CD14-positive monocyte (primary cell): Measurements from ENCODE around the gene FGD2. TPM values are rescaled to one million over a fixed set of nuclear protein-coding genes. Genes with fewer than 3 reads are reported as not detected.

Experiments used
- DNase-seq, 3 donors: peaks; one replicate each; pipeline ENCODE4 v3.0.0-alpha.2; 2011 to 2022
- H2AFZ ChIP-seq: 2 replicates; pipeline ENCODE4 v1.6.0; 2012; ENCODE audit warnings: mild to moderate bottlenecking, low read depth, low read length, inconsistent platforms; ENCODE audit not compliant: insufficient read depth, poor library complexity, severe bottlenecking
- H3K27ac ChIP-seq, 2 donors: 1 replicate in 1 of 2; 2 replicates in 1 of 2; pipeline ENCODE4 v1.5.1; 2012 to 2013; ENCODE audit warnings: low read length in 2 of 2, control low read depth in 1 of 2, inconsistent platforms in 1 of 2, low read depth in 1 of 2, mild to moderate bottlenecking in 1 of 2
- H3K27me3 ChIP-seq, 2 donors: one replicate each; pipeline versions ENCODE4 v1.6.0 to v1.6.1; 2011 to 2013; ENCODE audit warnings: low read length in 2 of 2; ENCODE audit not compliant: control insufficient read depth in 2 of 2, insufficient read depth in 2 of 2
- H3K36me3 ChIP-seq, 2 donors: replicated peaks in 1 of 2; 1 replicate in 1 of 2; 2 replicates in 1 of 2; pipeline versions ENCODE4 v1.5.1 to v1.6.1; 2012 to 2013; ENCODE audit warnings: low read length in 2 of 2, control low read depth in 1 of 2, inconsistent platforms in 1 of 2, mild to moderate bottlenecking in 1 of 2; ENCODE audit not compliant: insufficient read depth in 2 of 2, control insufficient read depth in 1 of 2
- H3K4me1 ChIP-seq, 2 donors: 1 replicate in 1 of 2; 2 replicates in 1 of 2; pipeline versions ENCODE4 v1.5.1 to v1.6.1; 2012 to 2013; ENCODE audit warnings: low read length in 2 of 2, control low read depth in 1 of 2, inconsistent platforms in 1 of 2, mild to moderate bottlenecking in 1 of 2, moderate library complexity in 1 of 2; ENCODE audit not compliant: insufficient read depth in 2 of 2, control insufficient read depth in 1 of 2
- H3K4me2 ChIP-seq: replicated peaks from 2 replicates; pipeline ENCODE3; 2012; ENCODE audit warnings: low read length, moderate library complexity, mild to moderate bottlenecking; ENCODE audit not compliant: poor library complexity, severe bottlenecking; ENCODE audit errors: extremely low read depth
- H3K4me3 ChIP-seq, 3 experiments: fragments of 200-600 bp in 1 of 3; sonication (generic) in 1 of 3; replicated peaks in 1 of 3; 1 replicate in 2 of 3; 2 replicates in 1 of 3; pipeline ENCODE4 v1.5.1; 2011 to 2013; ENCODE audit warnings: low read length in 3 of 3, mild to moderate bottlenecking in 3 of 3, control low read depth in 2 of 3, low read depth in 2 of 3, inconsistent platforms in 1 of 3, moderate library complexity in 1 of 3
- H3K79me2 ChIP-seq: 2 replicates; pipeline ENCODE4 v1.6.0; 2012; ENCODE audit warnings: mild to moderate bottlenecking, control low read depth, inconsistent platforms, low read length, moderate library complexity; ENCODE audit not compliant: insufficient read depth
- H3K9ac ChIP-seq: 2 replicates; pipeline ENCODE4 v1.6.0; 2017; ENCODE audit warnings: low read length, mild to moderate bottlenecking; ENCODE audit not compliant: insufficient read depth, poor library complexity, severe bottlenecking
- H3K9me3 ChIP-seq, 2 donors: replicated peaks in 1 of 2; 1 replicate in 1 of 2; 2 replicates in 1 of 2; pipeline versions ENCODE4 v1.5.1 to v1.6.1; 2012 to 2013; ENCODE audit warnings: low read length in 2 of 2, control low read depth in 1 of 2; ENCODE audit not compliant: control insufficient read depth in 1 of 2, insufficient read depth in 1 of 2
- H4K20me1 ChIP-seq: 2 replicates; pipeline ENCODE4 v1.6.0; 2012; ENCODE audit warnings: mild to moderate bottlenecking, low read length, control low read depth, moderate library complexity; ENCODE audit not compliant: insufficient read depth
- H3K27ac Mint-ChIP-seq, 7 donors: one replicate each; pipeline ENCODE4 v1.8.0; 2020; ENCODE audit warnings: mild to moderate bottlenecking in 7 of 7, mixed read lengths in 7 of 7, moderate library complexity in 6 of 7, inconsistent platforms in 2 of 7
- H3K27me3 Mint-ChIP-seq, 3 donors: one replicate each; pipeline ENCODE4 v1.8.0; 2021 to 2022; ENCODE audit warnings: low read depth in 3 of 3, mild to moderate bottlenecking in 3 of 3, mixed read lengths in 3 of 3, moderate library complexity in 3 of 3, inconsistent platforms in 1 of 3
- H3K36me3 Mint-ChIP-seq, 2 donors: one replicate each; pipeline ENCODE4 v1.8.0; 2020; ENCODE audit warnings: mixed read lengths in 2 of 2, inconsistent platforms in 1 of 2, mild to moderate bottlenecking in 1 of 2
- H3K4me1 Mint-ChIP-seq: one replicate; pipeline ENCODE4 v1.8.0; 2020; ENCODE audit warnings: mild to moderate bottlenecking, mixed read lengths
- H3K4me3 Mint-ChIP-seq, 2 donors: one replicate each; pipeline ENCODE4 v1.8.0; 2020; ENCODE audit warnings: mild to moderate bottlenecking in 2 of 2, mixed read lengths in 2 of 2, moderate library complexity in 1 of 2
- H3K9me3 Mint-ChIP-seq, 7 donors: one replicate each; pipeline ENCODE4 v1.8.0; 2020 to 2022; ENCODE audit warnings: mixed read lengths in 7 of 7, mild to moderate bottlenecking in 6 of 7, moderate library complexity in 6 of 7, inconsistent platforms in 2 of 7
- WGBS: methylation state at CpG from one replicate; pipeline ENCODE4 v1.1.5; 2013; ENCODE audit warnings: missing lambda C conversion rate; ENCODE audit not compliant: insufficient coverage; 5-methylcytosine and 5-hydroxymethylcytosine counted together
- intact Hi-C, 2 donors: fragments of 100-400 bp; cut with micrococcal nuclease; formaldehyde crosslinking; loops; one replicate each; pipeline versions ENCODE4 v1.15.0 to v1.15.1; 2023
- polyA plus RNA-seq, 3 donors: library from polyadenylated mRNA; depleted of rRNA in 1 of 3; unstranded in 2 of 3; stranded (reverse) in 1 of 3; fragments of 300-500 nt in 2 of 3; fragments of >200 nt in 1 of 3; fragmentation: Illumina TruSeq in 2 of 3; gene quantifications; 1 replicate in 2 of 3; 2 replicates in 1 of 3; pipeline ENCODE4 v1.2.3, GENCODE V29; 2012 to 2021
- TF ChIP-seq, protein P1 (sequence below): fragments of 200-600 bp; IDR thresholded peaks from one replicate; pipeline ENCODE4 v1.8.0; 2022; ENCODE audit warnings: antibody characterized with exemption, mild to moderate bottlenecking

FGD2 gene
- polyA plus RNA-seq, 3 donors = 25.3 to 356 (median 50.0) TPM

DNA sequence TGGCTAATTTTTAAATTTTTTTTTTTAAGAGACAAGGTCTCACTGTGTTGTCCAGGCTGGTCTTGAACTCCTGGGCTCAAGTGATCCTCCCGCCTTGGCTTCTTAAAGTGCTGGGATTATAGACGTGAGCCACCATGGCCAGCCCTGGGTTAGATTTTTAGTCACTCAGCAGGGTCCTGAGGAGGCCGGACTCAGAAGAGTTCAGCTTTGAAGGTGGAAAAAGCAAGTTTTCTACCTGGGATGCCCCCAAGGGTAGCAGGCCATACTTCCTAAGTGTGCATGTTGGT lies 44.2 kb downstream of the FGD2 start:
- peak overlapping the region; percentile 69 for H3K9ac ChIP-seq
- peaks cover 5 to 9% of the 10 kb centered on the region in 2 donors for H3K36me3 Mint-ChIP-seq
- peak overlapping the region in 2 of 3 experiments; percentile 19 to 44 for H3K4me3 ChIP-seq
- peaks cover 56% of the 10 kb centered on the region for H3K4me1 Mint-ChIP-seq
- H4K20me1 ChIP-seq = no peaks in the 10 kb centered on the region
- H3K36me3 ChIP-seq = no peaks in the 10 kb centered on the region
- H3K4me2 ChIP-seq = peak overlapping the region; percentile 68
- peaks cover 0 to 9% (median 5%) of the 10 kb centered on the region in 3 donors for H3K27me3 Mint-ChIP-seq
- peak overlapping the region; percentile 95 to 97 for H3K27ac ChIP-seq
- 66% methylated on average over 3 of the region's 3 CpGs for WGBS
- H3K27me3 ChIP-seq = no peaks in the 10 kb centered on the region
- no peak for DNase-seq
- intact Hi-C loops = loop anchor here (1.0 to 10.0 kb wide), 4 partner anchors 49 to 165 kb away; partner anchors contain the start of gene PIM1 (in 1 of the 2)
- TF ChIP-seq, protein P1, sequence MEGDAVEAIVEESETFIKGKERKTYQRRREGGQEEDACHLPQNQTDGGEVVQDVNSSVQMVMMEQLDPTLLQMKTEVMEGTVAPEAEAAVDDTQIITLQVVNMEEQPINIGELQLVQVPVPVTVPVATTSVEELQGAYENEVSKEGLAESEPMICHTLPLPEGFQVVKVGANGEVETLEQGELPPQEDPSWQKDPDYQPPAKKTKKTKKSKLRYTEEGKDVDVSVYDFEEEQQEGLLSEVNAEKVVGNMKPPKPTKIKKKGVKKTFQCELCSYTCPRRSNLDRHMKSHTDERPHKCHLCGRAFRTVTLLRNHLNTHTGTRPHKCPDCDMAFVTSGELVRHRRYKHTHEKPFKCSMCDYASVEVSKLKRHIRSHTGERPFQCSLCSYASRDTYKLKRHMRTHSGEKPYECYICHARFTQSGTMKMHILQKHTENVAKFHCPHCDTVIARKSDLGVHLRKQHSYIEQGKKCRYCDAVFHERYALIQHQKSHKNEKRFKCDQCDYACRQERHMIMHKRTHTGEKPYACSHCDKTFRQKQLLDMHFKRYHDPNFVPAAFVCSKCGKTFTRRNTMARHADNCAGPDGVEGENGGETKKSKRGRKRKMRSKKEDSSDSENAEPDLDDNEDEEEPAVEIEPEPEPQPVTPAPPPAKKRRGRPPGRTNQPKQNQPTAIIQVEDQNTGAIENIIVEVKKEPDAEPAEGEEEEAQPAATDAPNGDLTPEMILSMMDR = no peak
- H3K79me2 ChIP-seq = no peaks in the 10 kb centered on the region
- H3K9me3 Mint-ChIP-seq = no peaks in the 10 kb centered on the region
- H3K4me3 Mint-ChIP-seq = peak overlapping the region; percentile 69 to 71
- peaks cover 51 to 59% of the 10 kb centered on the region in 2 donors for H3K4me1 ChIP-seq
- no peak overlapping the region for H2AFZ ChIP-seq
- H3K27ac Mint-ChIP-seq = peak overlapping the region; percentile 97 to 99 (median 99)
- H3K9me3 ChIP-seq = no peaks in the 10 kb centered on the region

DNA sequence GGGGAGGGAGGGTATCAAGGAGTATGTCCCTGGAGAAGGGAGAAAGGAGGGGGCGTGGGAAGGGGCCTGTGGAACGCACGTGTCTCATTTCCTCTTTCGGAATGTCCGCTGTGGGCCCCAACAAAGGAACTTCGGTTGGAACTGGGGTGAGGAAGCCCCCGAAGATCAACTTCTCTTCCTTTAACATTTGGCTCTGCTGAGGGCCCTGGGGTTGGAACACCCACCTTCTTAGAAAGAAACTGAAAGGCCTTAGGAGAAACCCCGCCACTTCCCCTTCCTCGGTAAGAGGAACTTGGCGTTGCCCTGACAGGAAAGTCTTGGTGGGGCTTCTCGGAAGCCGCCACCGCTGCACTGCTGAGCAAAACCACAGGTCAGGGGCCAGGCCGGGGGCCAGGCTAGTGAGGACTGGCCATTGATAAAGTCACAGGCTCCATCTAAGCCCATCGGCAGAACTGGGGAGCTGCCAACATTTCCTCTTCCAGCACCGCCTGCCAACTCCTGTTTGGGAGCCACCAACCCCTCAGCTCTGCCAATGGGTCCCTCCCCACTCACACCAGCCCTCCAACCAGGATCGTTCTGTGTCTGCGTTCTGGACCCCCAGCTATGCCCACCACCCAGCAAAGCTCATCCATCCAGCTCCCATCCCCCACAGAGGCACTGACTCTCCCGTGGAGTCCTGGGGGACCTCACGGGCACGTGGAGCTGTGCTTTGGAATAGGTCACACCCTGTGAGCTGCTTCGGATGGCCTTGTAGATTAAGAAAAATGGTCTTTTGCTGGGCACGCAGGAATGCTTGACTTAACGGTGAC lies 44.8 kb downstream of the FGD2 start:
- no peaks in the 10 kb centered on the region for H3K36me3 ChIP-seq
- TF ChIP-seq, protein P1 = no peak
- H2AFZ ChIP-seq = no peak overlapping the region
- peaks cover 59% of the 10 kb centered on the region for H3K4me1 Mint-ChIP-seq
- intact Hi-C loops = loop anchor here (1.0 to 10.0 kb wide), 4 partner anchors 49 to 165 kb away; partner anchors contain the start of gene PIM1 (in 1 of the 2)
- H3K27me3 Mint-ChIP-seq = peaks cover 0 to 9% (median 8%) of the 10 kb centered on the region in 3 donors
- H3K36me3 Mint-ChIP-seq = peaks cover 2 to 9% of the 10 kb centered on the region in 2 donors
- peaks cover 51 to 59% of the 10 kb centered on the region in 2 donors for H3K4me1 ChIP-seq
- peak overlapping the region in 2 of 3 experiments; percentile 19 to 44 for H3K4me3 ChIP-seq
- peak; percentile 93 to 98 (median 93) for DNase-seq
- 4% methylated on average over 14 of the region's 24 CpGs for WGBS
- H3K9me3 ChIP-seq = no peaks in the 10 kb centered on the region
- H3K27me3 ChIP-seq = no peaks in the 10 kb centered on the region
- H3K27ac ChIP-seq = peak overlapping the region; percentile 95 to 97
- H3K27ac Mint-ChIP-seq = peak overlapping the region; percentile 97 to 99 (median 99)
- peak overlapping the region; percentile 69 to 79 for H3K4me3 Mint-ChIP-seq
- peak overlapping the region; percentile 69 for H3K9ac ChIP-seq
- no peaks in the 10 kb centered on the region for H3K9me3 Mint-ChIP-seq
- peak overlapping the region; percentile 68 for H3K4me2 ChIP-seq
- H3K79me2 ChIP-seq = no peaks in the 10 kb centered on the region
- no peaks in the 10 kb centered on the region for H4K20me1 ChIP-seq
